ENCODE results near the gene CHD5. TPM values are rescaled to one million over a fixed set of nuclear protein-coding genes. Genes with fewer than 3 reads are reported as not detected.
"Not testable (repeated sequence)": the region's sequence is repeated elsewhere in the genome, so short reads cannot be mapped to it uniquely, and the experiment has no call there.

The CHD5 gene
- polyA plus RNA-seq, 1 experiment: 0.02 TPM

GRCh38 chr1:6065093-6065858 is 114.8 kb downstream of the CHD5 start:
- POLR2A ChIA-PET: no interaction called here
- peaks cover 3% of the 10 kb centered on the region for H3K27me3 ChIP-seq (ENCODE audit: control insufficient read depth, insufficient read depth, low read length)
- H3K4me3 ChIP-seq (ENCODE audit: low read depth, low read length): no peak overlapping the region
- H3K27ac ChIP-seq (ENCODE audit: low read depth, low read length): no peak overlapping the region
- CTCF ChIA-PET: no interaction called here
- no peaks in the 10 kb centered on the region for H3K9me3 ChIP-seq (ENCODE audit: control insufficient read depth, insufficient read depth, low read length)
- no peak for DNase-seq (ENCODE audit: low read depth, low spot score)
- no peak for TF ChIP-seq CTCF (IDR thresholded peaks at IDR 0.05; ENCODE audit: low read depth, low read length)

GRCh38 chr1:6063532-6064053 is 116.5 kb downstream of the CHD5 start:
- H3K9me3 ChIP-seq (ENCODE audit: control insufficient read depth, insufficient read depth, low read length); H3K27me3 ChIP-seq (ENCODE audit: control insufficient read depth, insufficient read depth, low read length); CTCF ChIA-PET; H3K27ac ChIP-seq (ENCODE audit: low read depth, low read length); POLR2A ChIA-PET; DNase-seq (ENCODE audit: low read depth, low spot score); H3K4me3 ChIP-seq (ENCODE audit: low read depth, low read length): not testable (repeated sequence)

GRCh38 chr1:6062670-6063069 is 117.5 kb downstream of the CHD5 start:
- peaks cover 3% of the 10 kb centered on the region for H3K27me3 ChIP-seq (ENCODE audit: control insufficient read depth, insufficient read depth, low read length)
- H3K4me3 ChIP-seq (ENCODE audit: low read depth, low read length): no peak overlapping the region
- ChIA-PET POLR2A (no interaction called here), CTCF (interaction anchor here (1.0 kb wide), 1 partner anchor 182 kb away, joined by 3 read pairs; no protein-coding TSS in a partner anchor)
- H3K27ac ChIP-seq (ENCODE audit: low read depth, low read length): no peak overlapping the region
- no peaks in the 10 kb centered on the region for H3K9me3 ChIP-seq (ENCODE audit: control insufficient read depth, insufficient read depth, low read length)
- no peak for TF ChIP-seq CTCF (IDR thresholded peaks at IDR 0.05; ENCODE audit: low read depth, low read length)
- no peak for DNase-seq (ENCODE audit: low read depth, low spot score)

- Histone ChIP-seq H3K9me3 (ENCODE audit: control insufficient read depth, insufficient read depth, low read length) (no peaks in the 10 kb centered on the region), H3K4me3 (ENCODE audit: low read depth, low read length) (no peak overlapping the region), H3K27ac (ENCODE audit: low read depth, low read length) (no peak overlapping the region), H3K27me3 (ENCODE audit: control insufficient read depth, insufficient read depth, low read length) (peaks cover 3% of the 10 kb centered on the region)
- CTCF ChIA-PET: no interaction called here
- TF ChIP-seq CTCF (IDR thresholded peaks at IDR 0.05; ENCODE audit: low read depth, low read length): no peak
- POLR2A ChIA-PET: no interaction called here
- DNase-seq (ENCODE audit: low read depth, low spot score): no peak
These were observed 120.3 kb downstream of the CHD5 start for GRCh38 chr1:6059866-6060265.

- POLR2A ChIA-PET: no interaction called here
- TF ChIP-seq CTCF (IDR thresholded peaks at IDR 0.05; ENCODE audit: low read depth, low read length): no peak
These were observed 122.8 kb downstream of the CHD5 start for GRCh38 chr1:6057170-6057845.

More at GRCh38 chr1:6057170-6057845, 122.8 kb downstream of the CHD5 start:
- Histone ChIP-seq H3K9me3 (ENCODE audit: control insufficient read depth, insufficient read depth, low read length) (no peaks in the 10 kb centered on the region), H3K4me3 (ENCODE audit: low read depth, low read length) (no peak overlapping the region), H3K27me3 (ENCODE audit: control insufficient read depth, insufficient read depth, low read length) (peaks cover 2% of the 10 kb centered on the region), H3K27ac (ENCODE audit: low read depth, low read length) (no peak overlapping the region)
- CTCF ChIA-PET: interaction anchor here (1.4 kb wide), 1 partner anchor 148 kb away, joined by 4 read pairs; no protein-coding TSS in a partner anchor
- DNase-seq (ENCODE audit: low read depth, low spot score): no peak

Data from AG04450 (cell line).